Astrocyte of the cerebellum (primary cell): ENCODE measurements around the gene PLEKHM1.

Experiments
- DNase-seq: peaks from one replicate; pipeline ENCODE4 v3.0.0-alpha.2; 2011; ENCODE audit warnings: low read depth
- H3K4me3 ChIP-seq: 2 replicates; pipeline ENCODE4 v1.5.1; 2011; ENCODE audit warnings: mild to moderate bottlenecking, low read depth, low read length, moderate library complexity
- in situ Hi-C: cut with HindIII; loops from 2 replicates; pipeline ENCODE4 v1.10.0; 2017; ENCODE audit warnings: low sequenced_read_pairs
- TF ChIP-seq, protein P1 (sequence below): IDR thresholded peaks from 2 replicates; pipeline ENCODE4 v1.5.1; 2012; ENCODE audit warnings: low read length, low read depth, moderate library complexity, mild to moderate bottlenecking; ENCODE audit errors: missing control alignments

Gene PLEKHM1

DNA sequence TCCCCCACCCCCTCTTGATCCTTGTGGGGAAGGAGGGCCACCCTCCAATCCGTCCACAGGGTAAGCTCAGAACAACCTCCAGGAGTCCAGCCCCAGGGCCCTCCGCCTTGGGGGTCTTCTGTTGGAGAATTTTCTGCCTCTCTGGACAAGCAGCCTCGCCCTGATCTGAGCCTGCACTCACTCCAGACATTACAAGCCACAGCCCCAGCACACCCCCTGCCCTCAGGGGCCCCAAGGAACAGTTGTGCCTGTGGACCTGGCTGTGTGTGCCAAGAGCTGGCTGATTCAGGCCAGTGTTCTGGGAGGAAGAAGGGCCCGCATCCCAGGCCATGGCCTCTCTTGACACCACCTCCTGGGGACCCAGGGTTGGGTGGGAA lies 57.4 kb downstream of the PLEKHM1 start:
- no peak for DNase-seq
- in situ Hi-C loops: no loop called here
- H3K4me3 ChIP-seq: no peak overlapping the region
- TF ChIP-seq, protein P1, sequence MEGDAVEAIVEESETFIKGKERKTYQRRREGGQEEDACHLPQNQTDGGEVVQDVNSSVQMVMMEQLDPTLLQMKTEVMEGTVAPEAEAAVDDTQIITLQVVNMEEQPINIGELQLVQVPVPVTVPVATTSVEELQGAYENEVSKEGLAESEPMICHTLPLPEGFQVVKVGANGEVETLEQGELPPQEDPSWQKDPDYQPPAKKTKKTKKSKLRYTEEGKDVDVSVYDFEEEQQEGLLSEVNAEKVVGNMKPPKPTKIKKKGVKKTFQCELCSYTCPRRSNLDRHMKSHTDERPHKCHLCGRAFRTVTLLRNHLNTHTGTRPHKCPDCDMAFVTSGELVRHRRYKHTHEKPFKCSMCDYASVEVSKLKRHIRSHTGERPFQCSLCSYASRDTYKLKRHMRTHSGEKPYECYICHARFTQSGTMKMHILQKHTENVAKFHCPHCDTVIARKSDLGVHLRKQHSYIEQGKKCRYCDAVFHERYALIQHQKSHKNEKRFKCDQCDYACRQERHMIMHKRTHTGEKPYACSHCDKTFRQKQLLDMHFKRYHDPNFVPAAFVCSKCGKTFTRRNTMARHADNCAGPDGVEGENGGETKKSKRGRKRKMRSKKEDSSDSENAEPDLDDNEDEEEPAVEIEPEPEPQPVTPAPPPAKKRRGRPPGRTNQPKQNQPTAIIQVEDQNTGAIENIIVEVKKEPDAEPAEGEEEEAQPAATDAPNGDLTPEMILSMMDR: no peak

DNA sequence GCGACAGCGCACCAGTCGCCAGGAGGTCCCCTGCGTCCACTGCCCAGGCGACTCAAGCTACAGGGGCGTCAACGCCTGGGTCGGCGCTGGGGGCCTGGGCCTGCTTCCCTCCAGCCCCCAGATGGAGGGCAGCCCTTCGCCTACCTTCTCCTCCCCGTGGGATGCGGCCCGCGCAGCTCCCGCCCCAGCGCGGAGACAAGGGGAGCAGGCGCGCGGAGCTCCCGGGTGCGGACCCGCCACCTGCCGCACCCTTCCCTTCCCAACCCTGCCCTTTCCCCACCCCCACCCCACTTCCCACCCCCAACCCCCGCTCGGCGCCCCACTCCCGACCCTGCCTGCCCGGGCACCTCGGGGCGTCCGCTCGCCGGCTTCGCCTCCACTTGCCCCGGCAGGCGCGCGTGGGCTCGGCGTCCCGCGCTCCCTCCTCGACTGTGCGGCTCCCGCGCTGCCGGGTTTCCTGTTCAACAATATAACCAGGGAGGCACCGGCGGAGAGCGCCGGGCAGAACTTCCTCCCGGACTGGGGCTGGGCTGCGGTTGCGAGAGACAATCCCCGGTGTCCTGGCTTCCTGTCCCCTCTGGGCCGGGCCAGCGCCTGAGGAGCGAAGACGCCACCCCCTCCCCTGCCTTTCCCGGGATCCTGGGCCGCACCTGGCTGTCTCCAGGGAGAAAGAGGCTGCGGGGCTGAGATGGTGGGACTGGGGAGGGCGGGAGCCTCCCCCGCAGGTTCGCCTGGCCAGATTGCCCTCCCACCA lies 57.9 kb downstream of the PLEKHM1 start, which contains the start of gene ARHGAP27:
TSS of gene ARHGAP27 (minus strand) at position 466 of the 754 bp plus-strand sequence. CDS start 2,591 bp downstream, outside the sequence.
- in situ Hi-C loops: no loop called here
- DNase-seq: no peak
- H3K4me3 ChIP-seq: peak within 1 kb of the TSS; percentile 33
- TF ChIP-seq, protein P1: no peak

DNA sequence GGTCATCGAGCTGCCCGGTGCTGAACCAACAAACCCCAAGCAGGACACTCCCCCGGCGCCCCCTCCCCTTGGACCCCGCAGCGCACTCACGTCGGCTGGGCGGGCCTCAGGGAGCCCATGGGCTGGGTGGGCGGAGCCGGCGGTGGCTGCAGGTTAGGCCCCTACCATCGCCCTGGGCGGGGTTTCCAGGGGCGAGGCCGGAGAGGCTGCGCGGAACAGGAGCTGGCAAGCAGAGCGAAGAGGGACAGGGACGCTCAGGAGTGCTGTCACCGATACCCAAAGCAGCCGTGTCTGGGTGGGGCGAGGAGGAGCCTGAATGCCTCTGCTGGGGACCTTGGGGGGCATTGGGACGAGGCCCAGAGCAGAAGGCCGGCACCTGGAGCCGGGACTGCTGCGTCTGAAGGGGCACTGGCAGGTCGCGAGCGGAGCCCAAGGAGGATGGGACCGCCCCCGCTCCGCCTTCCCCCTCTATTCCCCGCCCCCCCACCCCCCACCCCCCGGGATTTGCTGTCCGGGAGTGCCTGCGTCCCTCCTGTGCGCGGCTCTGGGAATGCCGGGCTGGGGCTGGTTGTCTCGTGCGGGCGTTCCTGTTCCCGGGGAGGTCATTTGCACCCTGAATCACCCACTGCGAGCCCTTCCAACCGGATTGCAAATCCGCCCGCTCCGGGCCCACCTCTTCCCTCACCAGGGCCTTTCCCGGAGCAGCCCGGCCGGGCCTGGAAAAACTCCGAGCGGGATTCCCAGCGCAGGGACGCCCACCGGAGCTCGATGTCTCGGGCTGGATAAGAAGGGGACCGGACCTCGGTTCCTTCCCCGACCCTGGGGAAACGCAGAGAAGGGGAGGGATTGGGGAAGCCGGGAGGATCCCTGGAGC lies 58.8 kb downstream of the PLEKHM1 start:
- in situ Hi-C loops: no loop called here

DNA sequence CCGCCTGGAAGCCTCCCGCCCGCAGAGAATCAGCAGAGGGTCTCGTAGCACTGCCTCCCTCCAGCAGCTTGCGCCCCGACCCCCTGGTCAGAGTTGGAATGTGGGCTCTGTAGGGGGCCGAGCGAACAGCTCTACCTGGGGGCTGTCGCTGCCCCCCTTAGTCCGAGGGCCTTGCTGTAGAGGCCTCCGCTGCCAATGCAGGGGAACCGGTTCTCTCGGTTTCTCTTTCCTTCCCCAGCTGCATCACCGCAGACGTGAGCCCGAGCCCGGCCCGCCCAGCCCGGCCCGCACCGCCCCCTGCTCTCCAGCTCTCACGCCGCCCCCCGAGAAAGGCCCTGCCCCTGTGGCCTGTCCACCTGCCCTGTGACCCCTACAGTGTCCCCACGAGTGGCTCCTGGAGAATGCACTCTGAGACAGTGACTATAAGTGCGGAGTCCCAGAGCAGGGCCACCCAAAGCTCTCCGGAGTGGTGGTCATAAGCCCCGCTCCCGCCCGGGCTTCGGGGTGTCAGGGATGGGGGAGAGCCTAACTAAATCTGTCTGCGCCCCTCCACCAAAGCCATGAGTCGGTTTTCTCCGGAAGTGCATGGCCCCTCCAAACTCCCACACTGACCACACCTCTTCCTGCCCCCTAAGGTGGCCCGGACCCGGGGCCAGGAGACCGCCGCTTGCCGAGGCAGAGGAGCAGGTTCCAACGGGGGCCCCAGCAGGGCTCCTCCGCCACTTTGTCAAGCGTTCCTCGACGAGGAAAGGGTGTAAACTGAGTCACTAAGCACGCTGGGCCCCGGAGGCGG lies 59.6 kb downstream of the PLEKHM1 start:
- TF ChIP-seq, protein P1: no peak
- no peak for DNase-seq
- in situ Hi-C loops: no loop called here
- peak overlapping the region; percentile 33 for H3K4me3 ChIP-seq

More for the DNA sequence above, 58.8 kb downstream of the PLEKHM1 start:
- TF ChIP-seq, protein P1: no peak
- H3K4me3 ChIP-seq: peak overlapping the region; percentile 33
- no peak for DNase-seq

DNA sequence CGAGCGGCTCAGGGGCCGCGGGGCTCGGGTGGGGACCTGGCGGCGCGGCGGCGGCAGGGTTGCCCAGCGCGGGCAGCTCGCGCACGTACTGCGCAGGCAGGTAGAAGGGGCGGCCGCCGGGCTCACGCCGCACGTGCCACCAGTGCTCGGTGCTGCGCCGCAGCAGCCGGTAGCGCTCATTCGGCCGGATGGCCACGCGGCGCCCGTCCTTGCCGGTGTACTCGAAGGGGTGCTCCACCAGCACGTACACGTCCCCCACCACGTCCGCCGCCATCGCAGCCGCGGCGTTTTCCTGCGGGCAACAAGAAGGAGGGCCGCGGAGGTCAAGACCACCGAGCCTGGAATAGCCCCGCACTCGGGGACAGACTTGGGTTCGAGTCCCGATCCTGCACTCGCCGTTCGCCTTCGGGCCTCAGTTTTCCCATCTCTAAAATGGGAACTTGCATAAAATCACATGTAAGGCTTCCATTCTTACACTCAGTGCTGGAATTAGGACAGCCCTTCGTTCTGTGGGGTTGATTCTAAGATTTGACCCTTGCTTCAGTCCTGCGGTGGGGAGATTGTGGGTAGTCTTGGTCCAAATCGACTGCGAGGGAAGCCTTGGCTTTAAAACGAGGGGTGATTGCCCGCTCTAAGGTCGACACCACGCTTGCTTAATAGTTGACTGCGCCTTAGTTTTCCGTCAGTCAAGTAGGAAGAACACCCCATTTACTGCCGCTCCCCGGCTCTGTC lies 60.3 kb downstream of the PLEKHM1 start:
- in situ Hi-C loops: no loop called here
- DNase-seq: no peak
- H3K4me3 ChIP-seq: no peak overlapping the region
- TF ChIP-seq, protein P1: no peak
